Measurements from ENCODE around the gene SP140.

DNA sequence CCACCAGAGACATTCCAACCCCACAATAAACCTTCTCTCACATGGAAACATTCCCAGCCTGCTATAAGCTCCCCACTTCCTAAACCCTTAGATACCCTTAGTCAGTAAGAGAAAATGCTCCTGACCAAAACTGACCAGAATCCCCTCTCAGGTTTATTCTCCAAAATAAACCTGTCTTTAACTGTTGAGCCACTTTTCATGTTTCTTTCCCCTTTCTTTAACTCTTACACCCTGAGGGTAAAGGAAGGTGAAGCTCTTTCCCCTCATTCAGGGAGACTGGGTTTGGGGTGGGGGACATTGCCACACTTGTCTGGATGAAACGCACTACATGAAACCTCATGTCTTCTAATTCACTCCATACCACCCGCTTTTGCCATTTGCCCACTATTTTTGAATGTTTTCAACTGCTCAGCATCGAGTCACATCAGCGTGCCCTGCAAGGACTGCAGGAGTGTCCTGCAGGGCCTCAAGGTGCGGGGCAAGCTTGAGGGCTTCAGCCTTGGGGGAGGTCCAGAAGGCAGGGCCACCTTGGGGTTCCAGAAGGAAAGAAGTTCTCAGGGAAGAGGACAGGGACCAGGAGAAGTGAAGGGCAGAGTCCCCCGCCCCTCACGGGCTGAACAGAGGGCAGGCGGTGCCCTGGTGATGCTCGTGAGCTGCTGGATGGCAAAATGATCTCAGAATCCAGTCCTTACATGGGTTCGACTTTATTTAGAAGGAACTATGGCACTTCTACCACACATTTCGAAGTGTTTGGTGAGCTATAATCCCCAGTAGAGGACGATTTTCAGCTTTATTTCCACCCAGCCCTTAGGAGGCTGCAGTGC is 97.2 kb downstream of the SP140 start:
- TF ChIP-seq POLR2A (IDR thresholded peaks at IDR 0.05) (no peak), CTCF (IDR thresholded peaks at IDR 0.05) (no peak), POLR2AphosphoS5 (IDR thresholded peaks at IDR 0.05; ENCODE audit: insufficient read depth in 1 of 2, low read depth in 1 of 2) (no peak)

Data from vagina (tissue), 2 donors.